HEK293 (cell line): Measurements from ENCODE around the gene SLAMF8.

Experiments
- ZBTB1 ChIP-seq: fragments of 450-650 bp; formaldehyde crosslinking; IDR thresholded peaks from 2 replicates; pipeline ENCODE4 v1.5.1; 2016; ENCODE audit warnings: missing biosample characterization, missing genetic modification characterization
- ZBTB7A ChIP-seq: fragments of 450-650 bp; formaldehyde crosslinking; IDR thresholded peaks from 2 replicates; pipeline ENCODE4 v1.5.1; 2016; ENCODE audit warnings: low read depth, missing biosample characterization, missing genetic modification characterization
- ZNF114 ChIP-seq: fragments of 450-650 bp; formaldehyde crosslinking; IDR thresholded peaks from 2 replicates; pipeline ENCODE4 v1.5.0; 2017; ENCODE audit warnings: missing biosample characterization, missing genetic modification characterization
- ZNF416 ChIP-seq: fragments of 450-650 bp; formaldehyde crosslinking; IDR thresholded peaks from 2 replicates; pipeline ENCODE4 v1.5.1; 2016; ENCODE audit warnings: missing biosample characterization, missing genetic modification characterization
- ZNF677 ChIP-seq: fragments of 450-650 bp; IDR thresholded peaks from 2 replicates; pipeline ENCODE4 v1.5.0; 2018; ENCODE audit warnings: missing biosample characterization, mild to moderate bottlenecking, missing genetic modification characterization, moderate library complexity
- ZNF776 ChIP-seq: fragments of 450-650 bp; formaldehyde crosslinking; IDR thresholded peaks from 2 replicates; pipeline ENCODE4 v1.5.0; 2017; ENCODE audit warnings: missing biosample characterization, missing genetic modification characterization, borderline replicate concordance
- TF ChIP-seq, protein P1 (sequence below): fragments of 450-650 bp; formaldehyde crosslinking; IDR thresholded peaks from 2 replicates; pipeline ENCODE4 v1.5.1; 2016; ENCODE audit warnings: missing biosample characterization, missing genetic modification characterization

GRCh38 chr1:159841749-159842148, 15.1 kb downstream of the SLAMF8 start:
- TF ChIP-seq ZBTB7A, result no peak
- TF ChIP-seq, protein P1, sequence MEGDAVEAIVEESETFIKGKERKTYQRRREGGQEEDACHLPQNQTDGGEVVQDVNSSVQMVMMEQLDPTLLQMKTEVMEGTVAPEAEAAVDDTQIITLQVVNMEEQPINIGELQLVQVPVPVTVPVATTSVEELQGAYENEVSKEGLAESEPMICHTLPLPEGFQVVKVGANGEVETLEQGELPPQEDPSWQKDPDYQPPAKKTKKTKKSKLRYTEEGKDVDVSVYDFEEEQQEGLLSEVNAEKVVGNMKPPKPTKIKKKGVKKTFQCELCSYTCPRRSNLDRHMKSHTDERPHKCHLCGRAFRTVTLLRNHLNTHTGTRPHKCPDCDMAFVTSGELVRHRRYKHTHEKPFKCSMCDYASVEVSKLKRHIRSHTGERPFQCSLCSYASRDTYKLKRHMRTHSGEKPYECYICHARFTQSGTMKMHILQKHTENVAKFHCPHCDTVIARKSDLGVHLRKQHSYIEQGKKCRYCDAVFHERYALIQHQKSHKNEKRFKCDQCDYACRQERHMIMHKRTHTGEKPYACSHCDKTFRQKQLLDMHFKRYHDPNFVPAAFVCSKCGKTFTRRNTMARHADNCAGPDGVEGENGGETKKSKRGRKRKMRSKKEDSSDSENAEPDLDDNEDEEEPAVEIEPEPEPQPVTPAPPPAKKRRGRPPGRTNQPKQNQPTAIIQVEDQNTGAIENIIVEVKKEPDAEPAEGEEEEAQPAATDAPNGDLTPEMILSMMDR (tag by site-specific recombination), result no peak
- TF ChIP-seq ZBTB1 (tag by site-specific recombination), result no peak
- TF ChIP-seq ZNF416 (tag by site-specific recombination), result no peak
- TF ChIP-seq ZNF677, result no peak
- TF ChIP-seq ZNF776 (tag by site-specific recombination), result no peak
- TF ChIP-seq ZNF114 (tag by site-specific recombination), result no peak
